GM12875 (cell line): Measurements from ENCODE around the gene AGMO.

Experiments
- H3K4me3 ChIP-seq: one replicate; pipeline ENCODE4 v1.5.1; 2011; ENCODE audit warnings: low read depth, low read length, control low read depth
- TF ChIP-seq, protein P1 (sequence below): IDR thresholded peaks from 2 replicates; pipeline ENCODE4 v1.5.1; 2011; ENCODE audit warnings: low read depth, mild to moderate bottlenecking, control low read depth, inconsistent platforms, low read length, moderate library complexity, borderline replicate concordance; ENCODE audit not compliant: insufficient read depth

AGMO gene

DNA sequence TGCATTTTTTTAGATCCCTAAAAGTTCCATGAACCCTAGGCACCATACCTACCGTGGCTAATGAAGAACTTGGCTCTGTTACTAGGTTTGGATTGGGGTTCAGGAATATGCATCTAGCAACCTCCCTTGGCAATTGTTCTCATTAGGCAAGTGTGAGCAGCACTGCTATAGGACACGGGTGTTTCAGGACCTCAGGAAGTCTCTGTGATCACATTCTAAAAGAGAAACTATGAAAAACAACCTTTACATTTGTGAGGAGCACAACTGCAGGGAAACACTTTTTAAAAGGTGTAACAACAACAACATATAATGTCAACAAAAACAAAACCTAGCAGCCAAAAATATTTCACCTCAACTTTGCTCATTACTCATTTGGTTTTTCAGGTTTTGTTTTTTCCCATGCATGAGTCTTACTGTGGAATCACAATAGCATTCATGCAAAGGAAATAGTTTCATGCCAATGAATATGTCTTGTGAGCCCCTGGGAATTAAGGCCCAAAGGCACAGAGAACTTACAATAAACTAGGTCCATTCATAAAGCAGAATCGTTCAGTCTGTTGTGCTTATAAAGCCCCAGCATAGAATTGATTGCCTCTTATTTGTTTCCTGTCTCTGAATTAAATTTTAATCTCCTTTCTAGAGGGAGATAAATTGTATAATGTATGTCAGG lies 403.5 kb downstream of the AGMO start:
- TF ChIP-seq, protein P1, sequence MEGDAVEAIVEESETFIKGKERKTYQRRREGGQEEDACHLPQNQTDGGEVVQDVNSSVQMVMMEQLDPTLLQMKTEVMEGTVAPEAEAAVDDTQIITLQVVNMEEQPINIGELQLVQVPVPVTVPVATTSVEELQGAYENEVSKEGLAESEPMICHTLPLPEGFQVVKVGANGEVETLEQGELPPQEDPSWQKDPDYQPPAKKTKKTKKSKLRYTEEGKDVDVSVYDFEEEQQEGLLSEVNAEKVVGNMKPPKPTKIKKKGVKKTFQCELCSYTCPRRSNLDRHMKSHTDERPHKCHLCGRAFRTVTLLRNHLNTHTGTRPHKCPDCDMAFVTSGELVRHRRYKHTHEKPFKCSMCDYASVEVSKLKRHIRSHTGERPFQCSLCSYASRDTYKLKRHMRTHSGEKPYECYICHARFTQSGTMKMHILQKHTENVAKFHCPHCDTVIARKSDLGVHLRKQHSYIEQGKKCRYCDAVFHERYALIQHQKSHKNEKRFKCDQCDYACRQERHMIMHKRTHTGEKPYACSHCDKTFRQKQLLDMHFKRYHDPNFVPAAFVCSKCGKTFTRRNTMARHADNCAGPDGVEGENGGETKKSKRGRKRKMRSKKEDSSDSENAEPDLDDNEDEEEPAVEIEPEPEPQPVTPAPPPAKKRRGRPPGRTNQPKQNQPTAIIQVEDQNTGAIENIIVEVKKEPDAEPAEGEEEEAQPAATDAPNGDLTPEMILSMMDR = no peak
- no peak overlapping the region for H3K4me3 ChIP-seq
